ENCODE data around the gene OIP5.

DNA sequence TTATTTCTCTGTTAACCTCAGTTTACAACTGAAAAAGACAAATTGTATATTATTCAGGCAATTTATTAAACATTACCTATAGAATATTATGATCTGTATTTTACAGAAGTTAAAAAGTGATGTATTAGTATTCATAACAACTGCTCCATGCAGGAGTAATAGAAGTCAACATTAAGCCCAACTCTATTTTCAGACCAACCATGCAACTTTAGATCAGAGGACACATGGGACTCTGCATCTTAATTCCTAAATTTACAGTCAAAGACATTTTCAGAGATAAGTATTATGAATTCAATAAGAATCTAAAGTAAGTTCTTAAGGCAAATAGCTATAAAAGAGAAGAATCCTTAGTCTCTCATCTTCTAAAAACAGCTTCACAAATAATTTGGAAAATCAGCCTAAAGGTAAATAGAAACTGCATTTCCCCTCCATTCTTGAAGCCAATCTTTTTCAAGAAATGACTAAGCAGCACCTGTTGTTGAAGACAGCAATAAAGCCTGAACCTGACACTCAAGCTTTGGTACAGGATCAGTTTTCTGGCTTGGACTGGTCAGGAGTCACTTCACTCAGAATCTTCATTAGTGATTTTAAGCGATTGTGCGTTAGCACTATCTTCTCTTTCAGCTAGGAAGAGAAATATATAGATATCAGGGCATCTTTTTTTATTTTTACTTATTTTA is 23.0 kb downstream of the OIP5 start:
- no peak for TF ChIP-seq ARNTL (CRISPR knock-in tag; IDR thresholded peaks at IDR 0.05; ENCODE audit: borderline replicate concordance, low read depth)
- TF ChIP-seq ZFP3 (CRISPR knock-in tag; IDR thresholded peaks at IDR 0.05), result no peak
- TF ChIP-seq OSR1 (CRISPR knock-in tag; IDR thresholded peaks at IDR 0.05), result no peak

Measured in SK-N-SH treated with all-trans-retinoic acid at 6 μM for 48 hours (cell line).